ENCODE results near the gene COL6A3.

Gene COL6A3

DNA sequence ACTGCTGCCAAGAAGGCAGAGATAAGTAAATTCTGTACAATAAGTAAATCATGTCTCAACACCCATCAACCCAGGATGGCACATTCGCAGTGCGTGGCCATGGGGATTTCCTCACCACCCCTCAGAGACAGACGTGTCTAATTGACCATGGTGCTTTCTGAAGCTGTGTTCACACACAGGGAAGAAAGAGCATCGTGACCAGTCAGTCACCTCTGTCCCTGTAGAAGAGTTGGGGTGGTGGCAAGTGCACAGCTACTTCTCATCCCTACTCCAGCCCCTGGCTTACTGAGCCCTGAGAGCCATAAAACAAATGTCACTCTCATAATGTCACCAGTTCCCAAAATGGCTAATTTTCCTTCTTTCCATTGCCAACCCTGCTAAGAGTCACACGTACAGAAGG, 41.8 kb upstream of the COL6A3 start:
- TF ChIP-seq EP300 (IDR thresholded peaks at IDR 0.05; ENCODE audit: borderline replicate concordance), result no peak
- TF ChIP-seq NFIC (IDR thresholded peaks at IDR 0.05), result no peak
- TF ChIP-seq EGR1 (IDR thresholded peaks at IDR 0.05), result no peak
- TF ChIP-seq FOXM1 (IDR thresholded peaks at IDR 0.05; ENCODE audit: borderline replicate concordance, low read depth), result no peak
- TF ChIP-seq TAF1 (IDR thresholded peaks at IDR 0.05; ENCODE audit: low read depth), result no peak
- no peak for TF ChIP-seq TEAD4 (IDR thresholded peaks at IDR 0.05)
- TF ChIP-seq ZBTB7A (IDR thresholded peaks at IDR 0.05; ENCODE audit: low read depth), result no peak
- TF ChIP-seq, protein P1, sequence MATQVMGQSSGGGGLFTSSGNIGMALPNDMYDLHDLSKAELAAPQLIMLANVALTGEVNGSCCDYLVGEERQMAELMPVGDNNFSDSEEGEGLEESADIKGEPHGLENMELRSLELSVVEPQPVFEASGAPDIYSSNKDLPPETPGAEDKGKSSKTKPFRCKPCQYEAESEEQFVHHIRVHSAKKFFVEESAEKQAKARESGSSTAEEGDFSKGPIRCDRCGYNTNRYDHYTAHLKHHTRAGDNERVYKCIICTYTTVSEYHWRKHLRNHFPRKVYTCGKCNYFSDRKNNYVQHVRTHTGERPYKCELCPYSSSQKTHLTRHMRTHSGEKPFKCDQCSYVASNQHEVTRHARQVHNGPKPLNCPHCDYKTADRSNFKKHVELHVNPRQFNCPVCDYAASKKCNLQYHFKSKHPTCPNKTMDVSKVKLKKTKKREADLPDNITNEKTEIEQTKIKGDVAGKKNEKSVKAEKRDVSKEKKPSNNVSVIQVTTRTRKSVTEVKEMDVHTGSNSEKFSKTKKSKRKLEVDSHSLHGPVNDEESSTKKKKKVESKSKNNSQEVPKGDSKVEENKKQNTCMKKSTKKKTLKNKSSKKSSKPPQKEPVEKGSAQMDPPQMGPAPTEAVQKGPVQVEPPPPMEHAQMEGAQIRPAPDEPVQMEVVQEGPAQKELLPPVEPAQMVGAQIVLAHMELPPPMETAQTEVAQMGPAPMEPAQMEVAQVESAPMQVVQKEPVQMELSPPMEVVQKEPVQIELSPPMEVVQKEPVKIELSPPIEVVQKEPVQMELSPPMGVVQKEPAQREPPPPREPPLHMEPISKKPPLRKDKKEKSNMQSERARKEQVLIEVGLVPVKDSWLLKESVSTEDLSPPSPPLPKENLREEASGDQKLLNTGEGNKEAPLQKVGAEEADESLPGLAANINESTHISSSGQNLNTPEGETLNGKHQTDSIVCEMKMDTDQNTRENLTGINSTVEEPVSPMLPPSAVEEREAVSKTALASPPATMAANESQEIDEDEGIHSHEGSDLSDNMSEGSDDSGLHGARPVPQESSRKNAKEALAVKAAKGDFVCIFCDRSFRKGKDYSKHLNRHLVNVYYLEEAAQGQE (IDR thresholded peaks at IDR 0.05; ENCODE audit: low read depth), result no peak
- TF ChIP-seq CEBPB (IDR thresholded peaks at IDR 0.05), result no peak
- no peak for TF ChIP-seq YY1 (IDR thresholded peaks at IDR 0.05; ENCODE audit: low read depth)
- TF ChIP-seq RAD21 (IDR thresholded peaks at IDR 0.05; ENCODE audit: low read depth), result no peak
- no peak for TF ChIP-seq TCF12 (IDR thresholded peaks at IDR 0.05; ENCODE audit: low read depth)
- TF ChIP-seq CREB1 (IDR thresholded peaks at IDR 0.05; ENCODE audit: low read depth), result no peak
- TF ChIP-seq, protein P2, sequence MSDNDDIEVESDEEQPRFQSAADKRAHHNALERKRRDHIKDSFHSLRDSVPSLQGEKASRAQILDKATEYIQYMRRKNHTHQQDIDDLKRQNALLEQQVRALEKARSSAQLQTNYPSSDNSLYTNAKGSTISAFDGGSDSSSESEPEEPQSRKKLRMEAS (IDR thresholded peaks at IDR 0.05), result no peak
- TF ChIP-seq, protein P3, sequence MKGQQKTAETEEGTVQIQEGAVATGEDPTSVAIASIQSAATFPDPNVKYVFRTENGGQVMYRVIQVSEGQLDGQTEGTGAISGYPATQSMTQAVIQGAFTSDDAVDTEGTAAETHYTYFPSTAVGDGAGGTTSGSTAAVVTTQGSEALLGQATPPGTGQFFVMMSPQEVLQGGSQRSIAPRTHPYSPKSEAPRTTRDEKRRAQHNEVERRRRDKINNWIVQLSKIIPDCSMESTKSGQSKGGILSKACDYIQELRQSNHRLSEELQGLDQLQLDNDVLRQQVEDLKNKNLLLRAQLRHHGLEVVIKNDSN (IDR thresholded peaks at IDR 0.05), result no peak

DNA sequence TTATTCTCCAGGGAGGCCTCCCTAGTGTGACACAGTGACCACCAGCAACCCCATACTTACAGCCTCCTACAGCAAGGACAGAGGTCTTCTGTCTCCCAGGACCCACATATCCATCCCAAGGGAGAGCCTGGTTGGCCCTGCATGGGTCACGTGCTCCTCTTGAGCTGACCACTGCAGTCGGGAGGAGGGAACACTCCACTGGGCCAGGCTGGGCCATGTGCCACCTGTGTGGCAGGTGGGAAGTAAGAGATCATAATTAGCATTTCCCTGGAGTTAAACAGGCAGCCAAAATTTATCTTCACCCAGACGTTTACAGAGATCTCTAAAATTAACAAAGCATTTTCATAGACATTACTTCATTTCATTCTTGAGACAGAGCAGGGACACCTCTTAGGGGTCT, 39.7 kb upstream of the COL6A3 start:
- TF ChIP-seq, protein P2 (IDR thresholded peaks at IDR 0.05), result 0 out of 2 replicates have a peak, but pooled peaks have one; percentile 30
- no peak for TF ChIP-seq ZBTB7A (IDR thresholded peaks at IDR 0.05; ENCODE audit: low read depth)
- TF ChIP-seq, protein P3 (IDR thresholded peaks at IDR 0.05), result 0 out of 2 replicates have a peak, but pooled peaks have one; percentile 31
- no peak for TF ChIP-seq TCF12 (IDR thresholded peaks at IDR 0.05; ENCODE audit: low read depth)

DNA sequence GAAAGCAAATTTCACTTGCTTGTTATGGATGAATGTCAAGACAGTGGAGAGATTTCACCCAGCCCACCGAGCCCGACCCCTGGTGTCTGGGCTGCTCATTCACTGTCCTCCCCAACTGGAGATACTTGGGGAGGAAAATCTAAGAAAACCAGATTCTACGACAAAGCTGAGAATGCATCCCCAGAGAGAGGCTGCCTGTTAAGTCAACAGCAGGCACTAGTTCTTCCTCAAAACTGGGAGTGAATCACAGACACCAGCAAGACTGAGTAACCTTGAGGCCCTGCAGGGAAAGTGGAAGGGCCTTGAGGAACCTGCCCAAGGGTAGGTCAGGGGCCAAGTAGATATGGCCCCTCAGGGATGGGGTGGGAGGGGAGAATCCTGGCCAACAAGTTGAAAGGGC, 38.9 kb upstream of the COL6A3 start:
- TF ChIP-seq FOXM1 (IDR thresholded peaks at IDR 0.05; ENCODE audit: borderline replicate concordance, low read depth), result no peak
- TF ChIP-seq RAD21 (IDR thresholded peaks at IDR 0.05; ENCODE audit: low read depth), result no peak
- no peak for TF ChIP-seq CREB1 (IDR thresholded peaks at IDR 0.05; ENCODE audit: low read depth)
- no peak for TF ChIP-seq TEAD4 (IDR thresholded peaks at IDR 0.05)
- no peak for TF ChIP-seq CEBPB (IDR thresholded peaks at IDR 0.05)
- TF ChIP-seq TAF1 (IDR thresholded peaks at IDR 0.05; ENCODE audit: low read depth), result no peak
- TF ChIP-seq EP300 (IDR thresholded peaks at IDR 0.05; ENCODE audit: borderline replicate concordance), result no peak
- TF ChIP-seq, protein P3 (IDR thresholded peaks at IDR 0.05), result no peak
- TF ChIP-seq, protein P2 (IDR thresholded peaks at IDR 0.05), result no peak
- no peak for TF ChIP-seq ZBTB7A (IDR thresholded peaks at IDR 0.05; ENCODE audit: low read depth)
- TF ChIP-seq EGR1 (IDR thresholded peaks at IDR 0.05), result no peak
- TF ChIP-seq TCF12 (IDR thresholded peaks at IDR 0.05; ENCODE audit: low read depth), result no peak
- no peak for TF ChIP-seq NFIC (IDR thresholded peaks at IDR 0.05)
- TF ChIP-seq, protein P1 (IDR thresholded peaks at IDR 0.05; ENCODE audit: low read depth), result no peak
- no peak for TF ChIP-seq YY1 (IDR thresholded peaks at IDR 0.05; ENCODE audit: low read depth)

DNA sequence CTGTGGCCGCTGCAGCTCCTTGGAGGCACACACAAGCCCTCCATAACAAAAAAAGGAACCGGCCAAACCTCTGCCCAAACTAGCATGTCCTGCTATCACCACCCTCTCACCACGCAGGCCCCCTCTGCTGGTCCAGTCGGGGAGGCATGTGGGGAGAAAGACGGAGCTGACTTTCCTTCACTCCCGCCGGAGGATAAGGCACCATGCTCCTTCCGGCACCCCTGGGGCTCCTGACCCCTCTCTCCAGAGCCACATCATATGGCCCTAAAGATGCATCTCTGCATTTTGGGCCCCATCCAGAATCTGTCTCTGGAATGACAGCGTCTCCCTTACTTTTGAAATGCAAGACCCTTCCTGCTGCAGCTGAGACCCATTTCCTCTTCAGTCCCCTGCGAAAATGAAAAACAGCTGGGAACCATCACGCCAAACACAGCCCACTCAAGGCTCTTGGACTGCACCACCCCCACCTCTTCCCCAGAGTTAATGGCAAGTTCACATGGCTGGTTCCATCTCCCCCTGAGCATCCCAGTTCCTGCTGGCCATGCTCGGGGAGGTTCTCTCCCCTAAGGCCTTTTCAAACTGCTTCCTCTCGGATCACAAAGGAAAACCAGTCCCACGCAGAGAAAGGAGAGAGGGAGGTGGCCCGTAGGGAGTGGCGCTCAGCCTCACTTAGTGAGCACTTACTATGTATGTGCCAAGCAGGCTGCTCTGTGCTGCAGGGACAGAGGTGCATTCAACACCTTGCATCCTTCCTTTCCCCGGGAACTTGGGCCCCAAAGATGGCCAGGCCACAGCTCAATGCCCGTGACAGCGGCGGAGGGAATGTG, 37.9 kb upstream of the COL6A3 start:
- TF ChIP-seq, protein P1 (IDR thresholded peaks at IDR 0.05; ENCODE audit: low read depth), result no peak
- TF ChIP-seq FOXM1 (IDR thresholded peaks at IDR 0.05; ENCODE audit: borderline replicate concordance, low read depth) (no peak), ZBTB7A (IDR thresholded peaks at IDR 0.05; ENCODE audit: low read depth) (no peak)

Measured in Ishikawa (cell line).